ENCODE measurements around the gene TMCO6. TPM values are rescaled to one million over a fixed set of nuclear protein-coding genes. Genes with fewer than 3 reads are reported as not detected.
A peak's percentile ranks its signal among the peaks of the same experiment; 100 is the strongest.

The TMCO6 gene
- total RNA-seq, 1 donor from 2014 or later = 10.4 TPM

DNA sequence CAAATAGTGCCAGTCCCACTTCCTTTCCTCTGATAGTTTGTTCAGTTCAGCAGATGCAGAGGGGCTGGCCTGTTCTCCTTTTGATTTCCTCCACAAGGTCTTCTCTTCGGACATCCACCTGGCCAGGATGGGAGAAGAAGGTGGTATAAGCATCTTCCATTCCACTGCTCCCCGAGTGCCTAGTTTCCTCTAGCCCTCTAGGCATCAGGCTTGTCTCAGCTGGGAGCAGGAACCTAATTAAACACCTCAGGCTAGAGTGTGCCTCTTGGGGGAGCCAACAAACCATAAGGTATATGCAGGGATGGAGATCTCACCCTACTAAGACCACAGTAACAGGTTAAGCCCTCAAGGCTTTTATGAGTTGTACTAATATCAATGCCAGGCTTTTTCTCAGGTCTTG, 35.0 kb downstream of the TMCO6 start:
- Mint-ChIP-seq H3K4me3 (ENCODE audit: unreplicated experiment) (no peak overlapping the region), H3K4me1 (ENCODE audit: unreplicated experiment) (no peaks in the 10 kb centered on the region), H3K27me3 (ENCODE audit: unreplicated experiment) (no peaks in the 10 kb centered on the region), H3K36me3 (ENCODE audit: unreplicated experiment) (peaks cover 42% of the 10 kb centered on the region), H3K9me3 (ENCODE audit: unreplicated experiment) (no peaks in the 10 kb centered on the region), H3K27ac (ENCODE audit: unreplicated experiment) (no peak overlapping the region)
- DNase-seq (ENCODE audit: extremely low spot score, unreplicated experiment) = no peak
- TF ChIP-seq, protein P1, sequence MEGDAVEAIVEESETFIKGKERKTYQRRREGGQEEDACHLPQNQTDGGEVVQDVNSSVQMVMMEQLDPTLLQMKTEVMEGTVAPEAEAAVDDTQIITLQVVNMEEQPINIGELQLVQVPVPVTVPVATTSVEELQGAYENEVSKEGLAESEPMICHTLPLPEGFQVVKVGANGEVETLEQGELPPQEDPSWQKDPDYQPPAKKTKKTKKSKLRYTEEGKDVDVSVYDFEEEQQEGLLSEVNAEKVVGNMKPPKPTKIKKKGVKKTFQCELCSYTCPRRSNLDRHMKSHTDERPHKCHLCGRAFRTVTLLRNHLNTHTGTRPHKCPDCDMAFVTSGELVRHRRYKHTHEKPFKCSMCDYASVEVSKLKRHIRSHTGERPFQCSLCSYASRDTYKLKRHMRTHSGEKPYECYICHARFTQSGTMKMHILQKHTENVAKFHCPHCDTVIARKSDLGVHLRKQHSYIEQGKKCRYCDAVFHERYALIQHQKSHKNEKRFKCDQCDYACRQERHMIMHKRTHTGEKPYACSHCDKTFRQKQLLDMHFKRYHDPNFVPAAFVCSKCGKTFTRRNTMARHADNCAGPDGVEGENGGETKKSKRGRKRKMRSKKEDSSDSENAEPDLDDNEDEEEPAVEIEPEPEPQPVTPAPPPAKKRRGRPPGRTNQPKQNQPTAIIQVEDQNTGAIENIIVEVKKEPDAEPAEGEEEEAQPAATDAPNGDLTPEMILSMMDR (IDR thresholded peaks at IDR 0.05) = no peak

DNA sequence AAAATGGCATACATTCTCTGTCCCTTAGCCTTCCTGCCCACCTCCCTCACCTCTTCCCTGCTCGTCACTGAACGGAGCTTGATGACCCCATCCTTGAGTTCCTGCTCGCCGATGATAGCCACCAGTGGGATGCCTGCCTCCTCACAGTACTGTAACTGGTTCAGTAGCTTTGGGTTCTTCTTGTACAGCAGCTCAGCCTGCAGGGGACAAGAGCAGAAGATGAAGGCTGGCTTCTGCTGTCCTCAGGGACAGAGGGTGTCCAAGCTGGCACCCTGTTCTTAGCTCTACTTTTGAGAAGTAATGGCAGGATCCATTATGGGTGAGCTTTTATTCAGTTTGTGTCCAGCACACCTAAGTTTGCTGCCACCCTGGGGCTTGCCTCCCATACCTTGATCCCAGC, 35.4 kb downstream of the TMCO6 start:
- Mint-ChIP-seq H3K4me1 (ENCODE audit: unreplicated experiment) (no peaks in the 10 kb centered on the region), H3K36me3 (ENCODE audit: unreplicated experiment) (peaks cover 40% of the 10 kb centered on the region), H3K27ac (ENCODE audit: unreplicated experiment) (no peak overlapping the region), H3K9me3 (ENCODE audit: unreplicated experiment) (no peaks in the 10 kb centered on the region), H3K27me3 (ENCODE audit: unreplicated experiment) (no peaks in the 10 kb centered on the region), H3K4me3 (ENCODE audit: unreplicated experiment) (no peak overlapping the region)
- DNase-seq (ENCODE audit: extremely low spot score, unreplicated experiment) = no peak
- TF ChIP-seq, protein P1 (IDR thresholded peaks at IDR 0.05) = no peak

DNA sequence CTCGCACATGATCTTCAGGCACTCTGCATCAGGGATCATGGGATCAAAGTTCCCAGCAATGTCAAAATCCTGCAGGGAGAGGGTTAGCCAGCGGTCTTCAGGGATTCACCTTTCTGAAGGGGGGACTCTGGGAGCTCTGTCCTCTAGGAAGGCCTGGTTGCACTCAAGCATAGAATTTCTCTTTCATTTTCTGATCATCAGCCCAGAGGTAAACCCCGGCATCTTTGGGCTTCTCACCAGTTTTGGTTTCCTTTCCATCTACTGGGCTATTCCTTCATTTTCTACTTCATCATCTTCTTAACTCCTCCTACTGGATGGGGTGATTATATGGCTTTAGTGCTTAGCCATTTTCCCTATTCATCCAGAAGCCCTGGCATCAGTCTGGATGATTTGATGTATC, 38.7 kb downstream of the TMCO6 start:
- Mint-ChIP-seq H3K9me3 (ENCODE audit: unreplicated experiment) (no peaks in the 10 kb centered on the region), H3K4me3 (ENCODE audit: unreplicated experiment) (no peak overlapping the region), H3K27me3 (ENCODE audit: unreplicated experiment) (no peaks in the 10 kb centered on the region), H3K36me3 (ENCODE audit: unreplicated experiment) (peaks cover 32% of the 10 kb centered on the region), H3K4me1 (ENCODE audit: unreplicated experiment) (no peaks in the 10 kb centered on the region), H3K27ac (ENCODE audit: unreplicated experiment) (no peak overlapping the region)
- DNase-seq (ENCODE audit: extremely low spot score, unreplicated experiment) = no peak
- TF ChIP-seq, protein P1 (IDR thresholded peaks at IDR 0.05) = no peak

DNA sequence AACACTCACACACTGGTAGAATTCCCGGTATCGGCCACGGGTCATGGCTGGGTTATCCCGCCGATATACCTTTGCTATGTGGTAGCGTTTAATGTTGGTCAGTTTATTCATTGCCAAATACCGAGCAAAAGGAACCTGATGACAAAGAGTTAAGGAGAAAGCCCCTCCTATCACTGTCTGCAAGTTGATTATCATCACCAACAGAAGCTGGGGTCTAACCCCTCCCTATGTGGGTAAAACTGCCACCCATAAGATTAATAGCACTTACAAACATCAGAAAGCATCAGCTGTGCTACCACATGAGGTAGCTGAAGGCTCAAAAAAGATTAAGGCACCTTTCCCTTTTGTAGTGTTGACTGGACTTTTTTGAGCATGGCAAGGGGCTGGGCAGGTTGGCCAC, 39.7 kb downstream of the TMCO6 start:
- Mint-ChIP-seq H3K36me3 (ENCODE audit: unreplicated experiment) (peaks cover 35% of the 10 kb centered on the region), H3K4me1 (ENCODE audit: unreplicated experiment) (no peaks in the 10 kb centered on the region), H3K27me3 (ENCODE audit: unreplicated experiment) (no peaks in the 10 kb centered on the region), H3K9me3 (ENCODE audit: unreplicated experiment) (no peaks in the 10 kb centered on the region), H3K4me3 (ENCODE audit: unreplicated experiment) (no peak overlapping the region), H3K27ac (ENCODE audit: unreplicated experiment) (no peak overlapping the region)
- TF ChIP-seq, protein P1 (IDR thresholded peaks at IDR 0.05) = no peak
- no peak for DNase-seq (ENCODE audit: extremely low spot score, unreplicated experiment)

DNA sequence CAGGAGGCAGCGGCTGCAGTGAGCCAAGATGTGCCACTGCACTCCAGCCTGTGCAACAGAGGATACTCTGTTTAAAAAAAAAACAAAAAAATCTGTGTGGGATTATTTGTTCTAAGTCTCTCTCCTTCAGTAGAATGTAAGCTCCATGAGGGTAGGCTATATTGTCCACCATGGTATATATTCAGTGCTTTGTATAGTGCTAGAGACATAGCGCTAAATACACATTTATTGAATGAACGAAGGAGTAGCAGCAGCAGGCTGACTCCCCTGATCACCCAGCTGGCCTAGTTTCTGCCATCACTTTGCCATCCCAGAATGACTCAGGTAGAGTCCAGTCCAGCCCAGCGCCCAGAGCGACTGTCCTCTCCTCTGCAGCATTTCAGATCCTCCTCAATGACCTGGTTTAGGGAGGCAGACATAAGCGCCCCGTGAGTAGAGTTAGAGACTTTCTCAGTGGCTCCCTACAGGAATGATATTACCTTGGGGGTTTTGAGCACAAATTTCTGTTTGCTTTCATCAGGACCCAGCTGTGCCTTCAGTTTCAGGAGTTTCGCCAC, 51.2 kb downstream of the TMCO6 start:
- H3K27me3 Mint-ChIP-seq (ENCODE audit: unreplicated experiment) = no peaks in the 10 kb centered on the region
- no peak for DNase-seq (ENCODE audit: extremely low spot score, unreplicated experiment)
- TF ChIP-seq, protein P1 (IDR thresholded peaks at IDR 0.05) = no peak
- peak overlapping the region; percentile 98 for H3K4me3 Mint-ChIP-seq (ENCODE audit: unreplicated experiment)
- H3K4me1 Mint-ChIP-seq (ENCODE audit: unreplicated experiment) = peaks cover 31% of the 10 kb centered on the region
- peaks cover 11% of the 10 kb centered on the region for H3K36me3 Mint-ChIP-seq (ENCODE audit: unreplicated experiment)
- H3K9me3 Mint-ChIP-seq (ENCODE audit: unreplicated experiment) = no peaks in the 10 kb centered on the region
- H3K27ac Mint-ChIP-seq (ENCODE audit: unreplicated experiment) = peak overlapping the region; percentile 97
